Esophagus muscularis mucosa (tissue), 2 donors: ENCODE measurements around the gene CDH6.

Experiments used
- EP300 ChIP-seq: sonication (generic); formaldehyde crosslinking; IDR thresholded peaks from one replicate; pipeline ENCODE4 v1.6.1; 2017; ENCODE audit warnings: antibody characterized with exemption
- POLR2A ChIP-seq: fragments of 450-650 bp; IDR thresholded peaks from one replicate; pipeline ENCODE4 v1.6.1; 2017; ENCODE audit warnings: antibody characterized with exemption, moderate library complexity, mild to moderate bottlenecking, low read depth

DNA sequence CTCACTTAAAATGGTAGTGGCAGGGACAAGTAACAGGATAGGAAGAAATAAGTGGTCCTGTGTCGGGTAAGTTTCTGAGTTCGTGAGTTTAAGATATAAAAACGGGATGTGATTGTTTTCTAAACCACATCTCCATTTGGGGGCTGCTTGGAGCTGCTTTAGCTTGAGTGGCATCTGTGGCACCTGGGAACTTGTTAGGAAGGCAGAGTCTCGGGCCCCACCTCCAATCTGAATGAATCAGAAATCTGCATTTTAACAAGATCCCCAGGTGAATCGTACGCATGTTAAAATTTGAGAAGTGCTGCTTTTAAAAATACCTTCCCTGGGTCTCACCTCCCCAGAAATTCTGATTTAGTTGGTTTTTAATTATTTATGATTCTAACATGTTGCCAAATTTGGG, 78.1 kb downstream of the CDH6 start:
- no peak for TF ChIP-seq POLR2A
- TF ChIP-seq EP300: no peak
